C4-2B (cell line): ENCODE data around the gene FLAD1.

ENCODE experiments used
- ZFX ChIP-seq: fragments of 450-650 bp; IDR thresholded peaks from 2 replicates; pipeline ENCODE4 v1.6.1; 2017
- TF ChIP-seq, protein P1 (sequence below): fragments of 450-650 bp; conservative IDR thresholded peaks from 2 replicates; pipeline ENCODE4 v1.5.1; 2017; ENCODE audit warnings: mild to moderate bottlenecking

- TF ChIP-seq, protein P1, sequence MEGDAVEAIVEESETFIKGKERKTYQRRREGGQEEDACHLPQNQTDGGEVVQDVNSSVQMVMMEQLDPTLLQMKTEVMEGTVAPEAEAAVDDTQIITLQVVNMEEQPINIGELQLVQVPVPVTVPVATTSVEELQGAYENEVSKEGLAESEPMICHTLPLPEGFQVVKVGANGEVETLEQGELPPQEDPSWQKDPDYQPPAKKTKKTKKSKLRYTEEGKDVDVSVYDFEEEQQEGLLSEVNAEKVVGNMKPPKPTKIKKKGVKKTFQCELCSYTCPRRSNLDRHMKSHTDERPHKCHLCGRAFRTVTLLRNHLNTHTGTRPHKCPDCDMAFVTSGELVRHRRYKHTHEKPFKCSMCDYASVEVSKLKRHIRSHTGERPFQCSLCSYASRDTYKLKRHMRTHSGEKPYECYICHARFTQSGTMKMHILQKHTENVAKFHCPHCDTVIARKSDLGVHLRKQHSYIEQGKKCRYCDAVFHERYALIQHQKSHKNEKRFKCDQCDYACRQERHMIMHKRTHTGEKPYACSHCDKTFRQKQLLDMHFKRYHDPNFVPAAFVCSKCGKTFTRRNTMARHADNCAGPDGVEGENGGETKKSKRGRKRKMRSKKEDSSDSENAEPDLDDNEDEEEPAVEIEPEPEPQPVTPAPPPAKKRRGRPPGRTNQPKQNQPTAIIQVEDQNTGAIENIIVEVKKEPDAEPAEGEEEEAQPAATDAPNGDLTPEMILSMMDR: no peak
- no peak for TF ChIP-seq ZFX
Measured at GRCh38 chr1:155039308-155039669, 56.1 kb downstream of the FLAD1 start.
